ENCODE measurements around the gene PTPN13. TPM values are rescaled to one million over a fixed set of nuclear protein-coding genes. Genes with fewer than 3 reads are reported as not detected.
"Not testable (repeated sequence)": the region's sequence is repeated elsewhere in the genome, so short reads cannot be mapped to it uniquely, and the experiment has no call there.

Gene PTPN13
- polyA plus RNA-seq, 3 donors: 2.3 to 15.5 (median 5.8) TPM

DNA sequence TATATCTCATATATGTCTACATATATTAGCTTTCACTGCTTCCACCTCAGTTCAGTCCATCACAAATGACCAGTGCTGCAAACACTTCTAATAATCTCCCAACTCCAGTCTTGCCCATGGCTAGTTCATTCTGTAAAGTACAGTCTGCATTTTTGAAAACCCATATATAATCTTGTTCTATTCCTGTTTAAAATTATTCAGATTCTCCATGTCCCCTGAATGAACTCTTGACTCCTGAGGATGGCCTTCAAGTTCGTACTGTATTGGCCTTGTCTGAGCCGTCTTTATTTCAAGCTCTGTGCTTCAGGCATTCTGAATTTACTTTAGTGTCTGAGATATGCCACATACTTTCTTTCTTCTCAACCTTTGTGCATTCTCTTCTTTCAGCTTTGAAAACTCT is 84.7 kb downstream of the PTPN13 start:
- no peak overlapping the region for H3K27ac ChIP-seq (ENCODE audit: low read depth, low read length)
- WGBS, 3 donors: 86 to 89% (median 87%) methylated on average over 2 of the region's 2 CpGs

DNA sequence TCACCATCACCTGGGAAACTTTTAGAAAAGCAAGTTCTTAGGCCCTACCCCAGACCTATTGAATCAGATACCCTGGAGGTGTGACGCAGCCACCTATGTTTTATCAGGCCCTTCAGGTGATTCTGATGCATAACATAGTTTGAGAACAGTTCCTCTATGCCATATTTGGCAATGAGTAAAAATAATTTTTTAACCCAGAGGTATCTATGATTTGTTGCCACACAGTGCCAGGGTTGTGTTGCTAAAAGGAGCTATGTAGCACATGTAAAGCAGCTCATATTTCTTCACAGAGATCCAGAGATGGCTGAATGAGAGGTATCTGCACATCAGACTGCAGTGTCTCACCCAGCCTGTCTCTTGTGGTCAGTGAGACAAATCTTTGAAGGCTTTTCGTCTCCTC is 85.3 kb downstream of the PTPN13 start:
- 93 to 98% (median 97%) methylated on average over 2 of the region's 2 CpGs for WGBS, 3 donors
- no peak overlapping the region for H3K27ac ChIP-seq (ENCODE audit: low read depth, low read length)

DNA sequence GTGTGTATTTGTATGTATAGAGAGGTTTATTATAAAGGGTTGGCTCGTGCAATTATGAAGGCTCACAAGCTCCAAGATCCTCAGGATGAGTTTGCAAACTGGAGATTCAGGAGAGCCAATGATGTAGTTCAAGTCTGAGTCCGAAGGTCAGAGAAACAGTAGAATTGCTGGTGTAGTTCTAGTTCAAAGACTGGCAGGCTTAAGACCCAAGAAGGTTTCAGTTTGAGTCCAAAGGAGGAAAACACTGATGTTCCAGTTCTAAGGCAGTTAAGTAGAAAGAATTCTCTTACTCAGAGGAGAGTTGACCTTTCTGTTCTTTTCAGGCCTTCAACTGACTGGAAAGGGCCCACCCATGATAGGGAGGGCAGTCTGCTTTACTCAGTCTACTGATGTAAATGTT is 89.1 kb downstream of the PTPN13 start:
- WGBS, 3 donors: 85 to 92% (median 89%) methylated on average over 2 of the region's 2 CpGs

DNA sequence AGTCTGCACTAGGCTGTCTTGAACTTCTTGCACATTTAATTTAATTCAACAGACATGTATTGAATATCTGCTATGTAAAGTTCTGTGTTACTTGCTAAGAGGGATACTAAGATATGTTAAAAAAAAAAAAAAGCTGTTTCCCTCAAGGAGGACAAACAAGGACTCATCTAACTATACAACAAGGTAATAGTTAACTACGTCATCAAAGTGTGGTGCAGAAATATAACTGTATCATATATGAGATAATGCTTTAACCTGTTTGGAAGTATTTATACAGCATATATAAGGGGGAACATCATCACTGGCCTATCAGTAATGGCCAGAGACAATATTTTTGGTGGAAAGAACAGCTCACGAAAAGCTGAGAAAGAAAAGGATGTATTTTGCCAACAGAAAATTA is 89.9 kb downstream of the PTPN13 start:
- 92 to 95% (median 92%) methylated on average over 2 of the region's 2 CpGs for WGBS, 3 donors
- H3K27ac ChIP-seq (ENCODE audit: low read depth, low read length): no peak overlapping the region

More for the DNA sequence above, 89.1 kb downstream of the PTPN13 start:
- no peak overlapping the region for H3K27ac ChIP-seq (ENCODE audit: low read depth, low read length)

DNA sequence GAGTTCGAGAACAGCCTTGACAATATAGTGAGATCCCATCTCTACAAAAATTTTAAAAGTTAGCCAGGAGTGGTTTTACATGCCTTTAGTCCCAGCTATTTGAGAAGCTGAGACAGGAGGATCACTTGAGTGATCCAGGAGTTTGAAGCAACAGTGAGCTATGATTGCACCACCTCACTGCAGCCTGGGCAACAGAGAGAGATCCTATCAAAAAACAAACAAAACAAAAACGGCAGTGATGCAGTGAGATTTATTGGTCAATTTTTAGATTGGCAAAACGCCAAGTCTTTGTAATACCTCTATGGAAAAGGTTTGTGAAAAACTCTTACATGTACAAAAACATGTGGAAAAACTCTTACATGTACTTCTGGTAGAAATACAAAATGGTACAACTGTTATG is 91.3 kb downstream of the PTPN13 start:
- no peak overlapping the region for H3K27ac ChIP-seq (ENCODE audit: low read depth, low read length)
- 45 to 55% (median 53%) methylated on average over 3 of the region's 3 CpGs for WGBS, 3 donors

DNA sequence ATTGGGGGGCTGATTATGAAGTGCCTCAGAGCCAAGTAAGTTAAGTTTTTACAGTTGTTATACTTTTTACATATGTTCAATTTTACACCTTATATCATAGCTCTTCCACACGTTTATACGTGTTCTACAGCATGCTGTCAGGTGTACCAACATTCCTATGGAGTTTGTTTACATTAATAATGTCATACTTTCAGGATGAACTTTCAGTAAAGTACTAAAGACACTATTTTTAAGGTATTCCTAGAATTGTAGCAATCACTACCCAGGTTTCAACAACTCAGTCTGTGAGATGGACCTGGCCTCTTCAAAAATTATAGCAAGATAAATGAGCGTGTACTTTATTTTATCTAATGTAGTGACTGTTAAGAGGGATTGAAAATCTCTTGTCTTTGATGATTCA is 92.6 kb downstream of the PTPN13 start:
- no peak overlapping the region for H3K27ac ChIP-seq (ENCODE audit: low read depth, low read length)
- 84 to 89% (median 85%) methylated on average over 3 of the region's 3 CpGs for WGBS, 3 donors

DNA sequence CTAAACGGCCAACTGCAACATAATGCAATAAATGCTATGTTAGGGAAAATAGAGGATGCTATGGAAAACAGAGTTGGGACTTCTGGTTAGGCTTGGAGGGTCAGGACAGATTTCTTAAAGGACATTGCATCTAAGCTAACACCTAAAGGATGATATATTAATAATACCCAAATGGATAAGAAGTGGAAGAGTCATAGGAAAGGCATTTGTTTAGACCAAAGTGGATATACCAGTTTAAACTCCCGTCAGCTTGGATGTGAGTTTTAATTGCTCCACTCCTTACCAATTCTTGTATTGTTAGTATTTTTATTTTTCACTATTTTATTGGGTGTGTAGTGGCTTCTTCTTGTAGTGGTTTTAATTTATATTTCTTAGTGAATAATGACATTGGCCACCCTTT is 93.9 kb downstream of the PTPN13 start:
- no peak overlapping the region for H3K27ac ChIP-seq (ENCODE audit: low read depth, low read length)
- WGBS, 3 donors: 77 to 90% (median 88%) methylated on average over 2 of the region's 2 CpGs

DNA sequence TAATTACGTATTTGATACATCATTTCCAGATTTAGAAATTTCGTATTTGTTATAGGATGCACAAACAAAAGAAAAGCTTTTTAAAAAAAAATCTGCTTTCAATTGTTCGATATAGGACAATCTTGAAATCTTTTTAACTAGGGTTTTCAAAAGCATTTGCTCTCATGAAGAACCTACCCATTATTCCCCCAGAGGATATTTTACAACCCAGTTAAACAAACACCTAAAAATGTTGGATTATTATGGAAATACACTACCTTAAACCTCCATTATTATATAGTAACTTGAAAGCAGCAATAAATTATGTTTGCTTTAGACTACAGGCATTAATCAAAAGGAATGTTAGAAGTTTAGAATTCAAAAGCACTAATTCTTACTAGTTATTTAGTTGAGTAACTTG is 110.5 kb downstream of the PTPN13 start:
- 89 to 94% (median 93%) methylated on average over 3 of the region's 3 CpGs for WGBS, 3 donors
- no peak overlapping the region for H3K27ac ChIP-seq (ENCODE audit: low read depth, low read length)

DNA sequence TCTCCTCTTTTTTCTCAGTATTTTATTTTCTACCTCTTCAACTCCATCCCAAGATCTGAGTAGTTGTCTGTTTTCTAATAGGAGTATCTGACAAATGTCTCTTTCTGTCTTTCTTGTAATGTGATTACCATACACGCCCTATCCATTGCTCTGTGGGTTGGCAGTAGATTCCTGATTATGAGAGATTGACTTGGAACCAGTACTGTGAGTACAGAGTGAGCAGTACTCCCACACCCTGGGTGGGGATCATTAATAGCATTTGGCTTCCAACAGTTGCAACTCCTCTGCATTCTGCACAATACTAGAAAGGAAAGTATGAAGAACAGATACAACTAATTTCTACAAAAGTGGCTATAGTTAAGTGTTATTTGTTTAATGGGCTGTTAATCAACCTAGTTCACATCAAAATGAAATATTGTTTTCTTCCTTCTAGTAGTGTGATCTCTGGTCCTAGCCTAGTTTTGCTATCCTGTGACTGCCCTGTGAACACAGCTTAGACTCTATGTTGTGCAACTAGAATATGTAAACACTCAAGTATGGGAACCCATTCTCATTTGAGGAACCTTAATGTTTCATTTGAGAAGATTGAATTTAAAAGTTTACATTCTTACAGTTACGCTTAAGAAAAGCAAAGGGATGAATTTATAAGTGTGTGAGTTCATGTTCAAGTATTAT is 112.9 kb downstream of the PTPN13 start:
- no peak overlapping the region for H3K27ac ChIP-seq (ENCODE audit: low read depth, low read length)
- 69 to 82% (median 74%) methylated on average over 2 of the region's 2 CpGs for WGBS, 3 donors

DNA sequence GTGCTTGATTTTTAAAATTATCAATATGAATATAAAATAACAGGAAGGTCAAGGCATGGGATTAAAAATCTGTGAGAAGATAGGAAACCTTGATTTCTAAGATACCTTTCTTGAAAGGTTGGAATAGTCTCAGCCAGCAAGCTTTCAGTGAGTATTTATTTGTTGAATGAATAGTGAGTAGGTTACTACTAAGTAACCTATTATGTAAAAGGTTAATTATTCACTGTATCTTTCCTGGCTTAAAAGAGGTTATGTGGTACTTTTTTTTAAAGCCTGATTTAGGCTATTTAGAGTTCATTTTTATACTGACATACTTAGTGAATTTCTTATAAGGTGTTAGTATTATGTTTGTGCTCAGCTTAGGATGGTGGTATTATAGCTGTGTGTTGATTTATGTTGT is 123.5 kb downstream of the PTPN13 start:
- no peak overlapping the region for H3K27ac ChIP-seq (ENCODE audit: low read depth, low read length)

DNA sequence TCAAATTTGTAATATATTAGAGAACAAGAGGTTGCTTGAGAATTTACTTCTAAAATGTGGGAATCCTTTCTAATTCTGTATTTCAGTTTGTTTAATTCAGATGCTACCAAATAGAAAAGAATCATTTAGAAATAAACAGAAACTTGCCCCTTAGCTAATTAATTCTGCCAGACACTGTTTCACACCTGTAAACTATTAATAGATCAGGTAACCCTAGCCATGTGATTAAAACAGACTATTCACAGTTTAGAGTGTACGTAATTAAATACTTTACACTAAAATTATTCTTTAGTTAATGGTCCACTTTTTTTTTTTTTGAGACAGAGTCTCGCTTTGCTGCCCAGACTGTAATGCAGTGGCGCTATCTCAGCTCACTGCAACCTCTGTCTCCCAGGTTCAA is 124.0 kb downstream of the PTPN13 start:
- H3K27ac ChIP-seq (ENCODE audit: low read depth, low read length): no peak overlapping the region
- WGBS, 3 donors: 61 to 98% (median 95%) methylated on average over 3 of the region's 3 CpGs

DNA sequence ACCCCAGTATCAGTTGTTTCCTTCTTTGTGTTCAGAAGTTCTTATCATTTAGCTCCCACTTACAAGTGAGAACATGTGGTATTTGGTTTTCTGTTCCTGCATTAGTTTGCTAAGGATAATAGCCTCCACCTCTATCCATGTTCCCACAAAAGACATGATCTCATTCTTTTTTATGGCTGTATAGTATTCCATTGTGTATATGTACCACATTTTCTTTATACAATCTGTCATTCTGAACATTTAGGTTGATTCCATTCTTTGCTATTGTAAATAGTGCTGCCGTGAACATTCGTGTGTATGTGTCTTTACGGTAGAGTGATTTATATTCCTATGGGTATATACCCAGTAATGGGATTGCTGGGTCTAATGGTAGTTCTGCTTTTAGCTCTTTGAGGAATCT is 125.0 kb downstream of the PTPN13 start:
- WGBS, 3 donors: 80 to 98% (median 97%) methylated on average over 3 of the region's 3 CpGs
- H3K27ac ChIP-seq (ENCODE audit: low read depth, low read length): not testable (repeated sequence)

DNA sequence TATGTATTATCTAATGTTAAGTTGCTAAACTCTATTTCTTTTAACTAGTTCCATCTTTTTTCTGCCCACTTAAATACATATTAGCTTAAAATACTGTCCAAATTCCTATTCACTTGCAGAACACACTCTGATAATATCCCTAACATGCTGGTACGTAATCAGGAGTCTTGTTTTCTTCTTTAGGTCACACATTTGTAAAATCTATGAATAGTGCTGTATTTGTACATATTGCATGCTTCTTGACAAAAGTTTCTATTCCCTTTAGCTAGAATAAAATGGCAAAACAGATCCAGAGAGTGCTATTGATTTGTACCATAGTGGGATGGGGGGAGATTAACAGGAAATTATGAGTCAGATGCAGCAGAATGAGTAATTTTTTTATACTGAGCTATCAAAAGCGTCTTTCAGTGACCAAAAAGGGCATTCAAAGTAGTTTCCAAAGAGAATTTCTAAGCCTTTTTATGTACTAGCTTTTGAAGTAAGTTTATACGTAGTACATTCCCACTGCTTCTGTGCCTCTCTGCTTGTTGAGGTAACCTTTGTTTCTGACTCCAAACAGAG is 126.5 kb downstream of the PTPN13 start:
- WGBS, 3 donors: 74 to 79% (median 78%) methylated on average over 3 of the region's 3 CpGs
- no peak overlapping the region for H3K27ac ChIP-seq (ENCODE audit: low read depth, low read length)

DNA sequence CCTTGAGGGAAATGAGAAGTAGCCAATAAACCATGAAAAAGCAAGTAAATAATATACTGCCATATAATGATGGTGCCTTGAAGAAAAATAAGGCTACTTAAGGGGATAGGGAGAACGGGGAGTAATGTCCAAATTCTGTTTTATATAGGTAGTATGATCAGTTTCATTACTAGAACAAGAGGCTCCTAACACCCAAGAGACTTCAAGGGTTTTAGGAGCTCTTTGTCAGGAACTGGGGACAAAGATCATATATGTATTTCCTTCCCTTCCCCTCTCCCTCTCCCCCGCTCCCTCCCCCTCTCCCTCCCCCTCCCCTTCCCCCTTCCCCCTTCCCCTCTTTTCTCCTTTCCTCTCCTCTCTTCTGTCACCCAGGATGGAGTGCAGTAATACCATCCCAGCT is 127.3 kb downstream of the PTPN13 start:
- 63 to 85% (median 71%) methylated on average over 2 of the region's 2 CpGs for WGBS, 3 donors
- H3K27ac ChIP-seq (ENCODE audit: low read depth, low read length): no peak overlapping the region

DNA sequence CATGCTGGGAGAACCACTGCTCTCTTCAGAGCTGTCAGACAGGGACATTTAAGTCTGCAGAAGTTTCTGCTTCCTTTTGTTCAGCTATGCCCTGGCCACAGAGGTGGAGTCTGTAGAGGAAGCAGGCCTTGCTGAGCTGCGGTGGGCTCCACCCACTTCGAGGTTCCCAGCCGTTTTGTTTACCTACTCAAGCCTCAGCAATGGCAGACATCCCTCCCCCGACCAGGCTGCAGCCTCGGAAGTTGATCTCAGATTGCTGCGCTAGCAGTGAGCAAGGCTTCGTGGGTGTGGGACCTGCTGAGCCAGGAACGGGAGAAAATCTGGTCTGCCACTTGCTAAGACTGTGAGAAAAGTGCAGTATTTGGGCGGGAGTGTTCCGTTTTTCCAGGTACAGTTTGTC is 136.2 kb downstream of the PTPN13 start:
- no peak overlapping the region for H3K27ac ChIP-seq (ENCODE audit: low read depth, low read length)
- WGBS, 3 donors: 73 to 78% (median 76%) methylated on average over 10 of the region's 10 CpGs

DNA sequence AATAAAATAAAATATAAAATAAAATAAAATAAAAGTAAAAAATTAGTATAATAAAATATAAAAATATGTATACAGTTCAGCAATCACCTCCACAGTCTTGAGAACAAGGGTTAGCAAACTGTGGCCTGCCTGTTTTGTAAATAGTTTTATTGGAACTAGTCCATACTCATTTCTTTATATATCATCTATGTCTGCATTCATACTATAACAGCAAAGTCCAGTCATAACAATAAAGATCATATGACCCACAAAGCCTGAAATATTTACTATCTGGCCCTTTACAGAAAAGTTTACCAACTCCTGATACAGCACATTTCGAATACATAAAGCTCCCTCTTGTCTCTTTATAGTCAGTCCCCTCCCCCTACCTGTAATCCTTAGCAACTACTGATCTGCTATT is 143.1 kb downstream of the PTPN13 start:
- H3K27ac ChIP-seq (ENCODE audit: low read depth, low read length): no peak overlapping the region
- 88 to 96% (median 95%) methylated on average over 1 of the region's 1 CpG for WGBS, 3 donors

DNA sequence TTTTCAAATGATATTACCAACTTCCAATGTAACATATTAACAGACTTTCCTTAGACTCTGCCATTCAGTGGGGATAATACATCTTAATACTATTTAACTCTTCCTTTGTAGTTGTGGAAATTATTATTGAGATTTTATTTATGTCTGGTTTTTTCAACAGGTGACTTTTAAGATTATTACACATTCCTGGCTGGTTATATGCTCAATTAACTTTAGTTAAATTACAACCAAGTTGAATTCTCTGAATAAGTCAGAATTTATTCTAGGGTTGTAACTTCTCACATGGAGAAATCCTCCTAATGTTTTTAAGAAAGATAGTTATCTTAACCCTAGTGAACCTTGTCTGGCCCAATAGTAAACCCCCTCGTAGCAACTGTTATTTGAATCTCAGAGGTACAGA is 147.7 kb downstream of the PTPN13 start:
- H3K27ac ChIP-seq (ENCODE audit: low read depth, low read length): no peak overlapping the region
- WGBS, 3 donors: 77 to 85% (median 81%) methylated on average over 1 of the region's 1 CpG

DNA sequence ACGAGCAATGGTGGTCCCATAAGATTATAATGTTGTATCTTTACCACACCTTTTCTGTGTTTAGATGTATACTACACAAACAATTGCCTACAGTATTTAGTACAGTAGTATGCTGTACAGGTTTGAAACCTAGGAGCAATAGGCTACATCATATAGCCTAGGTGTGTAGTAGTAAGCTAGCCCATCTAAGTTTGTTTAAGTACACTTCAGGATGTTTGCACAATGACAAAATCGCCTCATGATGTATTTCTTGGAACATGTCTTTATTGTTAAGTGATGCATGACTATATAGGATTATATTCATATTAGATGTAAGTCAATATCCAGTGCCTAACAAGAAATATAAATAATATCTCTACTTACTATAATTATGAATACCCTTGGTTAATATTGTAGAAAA is 150.5 kb downstream of the PTPN13 start:
- H3K27ac ChIP-seq (ENCODE audit: low read depth, low read length): no peak overlapping the region
- WGBS, 3 donors: 92 to 94% (median 93%) methylated on average over 2 of the region's 2 CpGs

DNA sequence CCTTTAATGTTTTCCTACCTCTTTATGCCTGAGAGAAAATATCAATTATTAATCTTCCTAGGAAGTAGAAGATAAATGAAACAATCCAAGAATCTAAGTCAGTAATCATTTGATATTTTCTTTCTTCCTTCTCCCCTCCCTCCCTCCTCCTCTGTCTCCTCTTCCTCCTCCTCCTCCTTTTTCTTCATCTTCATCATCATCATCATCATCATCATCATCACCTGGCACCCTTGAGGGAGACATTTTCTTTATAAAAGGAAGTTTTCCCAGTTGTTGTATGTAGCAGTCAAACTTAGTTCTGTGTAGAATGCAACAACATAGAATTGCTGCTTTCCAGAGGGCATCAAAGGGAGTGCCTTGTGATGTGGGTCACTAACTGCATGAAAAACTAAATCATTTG is 155.0 kb downstream of the PTPN13 start:
- H3K27ac ChIP-seq (ENCODE audit: low read depth, low read length): no peak overlapping the region

DNA sequence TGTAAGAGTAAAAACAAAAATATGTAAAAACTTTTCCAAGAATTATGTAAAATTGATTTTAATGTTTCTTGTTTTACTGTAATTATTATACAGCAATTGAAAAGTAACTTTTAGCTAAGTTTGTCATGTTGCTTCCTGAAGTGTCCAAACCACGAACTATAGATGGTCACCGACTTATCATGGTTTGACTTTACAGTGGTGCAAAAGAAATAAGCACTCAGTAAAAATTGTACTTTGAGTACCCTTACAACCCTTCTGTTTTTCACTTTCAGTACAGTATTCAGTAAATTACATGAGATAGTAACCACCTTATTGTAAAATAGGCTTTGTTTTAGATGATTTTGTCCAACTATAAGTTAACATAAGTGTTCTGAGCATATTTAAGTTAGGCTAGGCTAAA is 161.3 kb downstream of the PTPN13 start:
- WGBS, 3 donors: 86 to 95% (median 87%) methylated on average over 2 of the region's 2 CpGs

DNA sequence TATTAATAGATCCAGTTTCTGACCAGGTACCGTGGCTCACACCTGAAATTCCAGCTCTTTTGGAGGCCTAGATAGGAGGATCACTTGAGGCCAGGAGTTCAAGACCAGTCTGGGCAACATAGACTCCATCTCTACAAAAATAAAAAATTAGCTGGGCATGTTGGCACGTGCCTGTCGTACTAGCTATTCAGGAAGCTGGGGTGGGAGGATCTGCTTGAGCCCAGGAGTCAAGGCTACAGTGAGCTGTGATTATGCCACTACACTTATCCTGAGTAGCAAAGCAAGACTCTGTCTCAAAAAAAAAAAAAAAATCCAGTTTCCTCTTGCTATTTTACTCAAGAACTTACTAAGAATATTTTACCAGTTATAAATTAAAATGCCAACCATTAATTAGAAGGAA is 163.4 kb downstream of the PTPN13 start:
- WGBS, 3 donors: 70 to 89% (median 87%) methylated on average over 3 of the region's 3 CpGs
- H3K27ac ChIP-seq (ENCODE audit: low read depth, low read length): no peak overlapping the region

More for the DNA sequence above, 161.3 kb downstream of the PTPN13 start:
- no peak overlapping the region for H3K27ac ChIP-seq (ENCODE audit: low read depth, low read length)
